Mucosa of descending colon (tissue), 3 donors: ENCODE data around the gene ALDH1A2. TPM values are rescaled to one million over a fixed set of nuclear protein-coding genes. Genes with fewer than 3 reads are reported as not detected.
A peak's percentile ranks its signal among the peaks of the same experiment; 100 is the strongest.

ENCODE experiments used
- ATAC-seq: fragments of 200-7000 bp; cut with Tn5 transposase; one replicate; pipeline ENCODE4 v1.9.1; 2020; ENCODE audit warnings: mild to moderate bottlenecking, moderate library complexity
- DNase-seq, 3 donors: peaks; one replicate each; pipeline ENCODE4 v3.0.0-alpha.2; 2020
- H3K36me3 ChIP-seq: fragments of 200-600 bp; one replicate; pipeline ENCODE4 v1.8.0; 2021; ENCODE audit warnings: low read depth, mild to moderate bottlenecking
- H3K4me1 ChIP-seq: fragments of 200-600 bp; one replicate; pipeline ENCODE4 v1.8.0; 2021; ENCODE audit warnings: low read depth, mild to moderate bottlenecking
- H3K4me3 ChIP-seq: fragments of 200-600 bp; one replicate; pipeline ENCODE4 v1.8.0; 2021; ENCODE audit warnings: mild to moderate bottlenecking
- H3K9me3 ChIP-seq: fragments of 200-600 bp; one replicate; pipeline ENCODE4 v1.8.0; 2021; ENCODE audit warnings: mild to moderate bottlenecking
- intact Hi-C, 2 donors: fragments of 100-400 bp; cut with DNase I in 1 of 2; cut with micrococcal nuclease in 1 of 2; formaldehyde crosslinking; loops; one replicate each; pipeline versions ENCODE4 v1.11.0 to v1.11.1; 2022; cut with DNase I, micrococcal nuclease
- total RNA-seq, 3 donors: library from RNA; stranded (reverse); fragmentation: NEBNext Ultra II Directional in 2 of 3; extraction: Animal tissue kit (Norgen Biotek cat#: 25700) in 2 of 3; gene quantifications; one replicate each; pipeline versions ENCODE4 v1.2.1 to v1.2.4, GENCODE V29; 2021 to 2023
- TF ChIP-seq, protein P1 (sequence below): fragments of 200-600 bp; IDR thresholded peaks from one replicate; pipeline ENCODE4 v1.8.0; 2022; ENCODE audit warnings: antibody characterized with exemption, mild to moderate bottlenecking
- donor health status: DM: no; HTN: no; CAD: no; lungs with moderate emphysema.
- donor health status: DM: no; HTN: no; CAD: no.
- donor health status: DM: no; HTN: yes; CAD: no.

ALDH1A2 gene
- total RNA-seq, 3 donors from 2014 or later: 0.55 to 8.6 (median 4.3) TPM

DNA sequence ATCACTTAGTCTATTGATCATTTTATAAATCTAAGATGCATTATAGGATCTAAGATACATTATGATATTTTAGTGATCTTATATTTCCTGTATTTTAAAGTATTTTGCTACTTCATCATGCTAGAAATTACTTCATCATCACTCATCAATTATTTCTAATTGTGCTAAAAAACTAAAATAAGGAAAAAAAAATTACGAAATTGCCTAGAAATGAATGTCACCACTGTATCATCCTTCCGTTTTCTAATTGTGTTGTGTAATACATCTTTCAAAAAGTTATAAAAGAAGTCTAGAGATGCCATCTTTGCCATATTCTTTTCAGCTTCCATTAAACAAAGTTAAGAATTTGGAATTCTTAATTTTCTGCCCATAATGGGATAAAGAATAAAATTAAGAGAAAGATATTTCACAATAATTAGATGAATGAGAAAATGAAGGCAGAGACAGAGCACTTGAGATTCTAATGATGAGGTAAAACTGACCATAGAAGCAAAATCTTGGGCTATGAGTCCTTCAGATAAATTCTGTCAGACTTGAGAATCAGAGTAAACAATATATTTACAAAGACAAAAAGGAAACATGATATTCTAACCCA, 48.8 kb downstream of the ALDH1A2 start:
- intact Hi-C loops: no loop called here
- Histone ChIP-seq H3K9me3 (no peaks in the 10 kb centered on the region), H3K36me3 (no peaks in the 10 kb centered on the region), H3K4me3 (no peak overlapping the region), H3K4me1 (no peaks in the 10 kb centered on the region)
- TF ChIP-seq, protein P1, sequence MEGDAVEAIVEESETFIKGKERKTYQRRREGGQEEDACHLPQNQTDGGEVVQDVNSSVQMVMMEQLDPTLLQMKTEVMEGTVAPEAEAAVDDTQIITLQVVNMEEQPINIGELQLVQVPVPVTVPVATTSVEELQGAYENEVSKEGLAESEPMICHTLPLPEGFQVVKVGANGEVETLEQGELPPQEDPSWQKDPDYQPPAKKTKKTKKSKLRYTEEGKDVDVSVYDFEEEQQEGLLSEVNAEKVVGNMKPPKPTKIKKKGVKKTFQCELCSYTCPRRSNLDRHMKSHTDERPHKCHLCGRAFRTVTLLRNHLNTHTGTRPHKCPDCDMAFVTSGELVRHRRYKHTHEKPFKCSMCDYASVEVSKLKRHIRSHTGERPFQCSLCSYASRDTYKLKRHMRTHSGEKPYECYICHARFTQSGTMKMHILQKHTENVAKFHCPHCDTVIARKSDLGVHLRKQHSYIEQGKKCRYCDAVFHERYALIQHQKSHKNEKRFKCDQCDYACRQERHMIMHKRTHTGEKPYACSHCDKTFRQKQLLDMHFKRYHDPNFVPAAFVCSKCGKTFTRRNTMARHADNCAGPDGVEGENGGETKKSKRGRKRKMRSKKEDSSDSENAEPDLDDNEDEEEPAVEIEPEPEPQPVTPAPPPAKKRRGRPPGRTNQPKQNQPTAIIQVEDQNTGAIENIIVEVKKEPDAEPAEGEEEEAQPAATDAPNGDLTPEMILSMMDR: no peak
- ATAC-seq (no peak), DNase-seq (no peak)

- Histone ChIP-seq H3K4me1 (no peaks in the 10 kb centered on the region), H3K4me3 (no peak overlapping the region), H3K9me3 (no peaks in the 10 kb centered on the region), H3K36me3 (no peaks in the 10 kb centered on the region)
- ATAC-seq: no peak
- intact Hi-C loops: no loop called here
- TF ChIP-seq, protein P1: no peak
- no peak for DNase-seq
Measured at GRCh38 chr15:58015565-58015964, 49.9 kb downstream of the ALDH1A2 start.

DNA sequence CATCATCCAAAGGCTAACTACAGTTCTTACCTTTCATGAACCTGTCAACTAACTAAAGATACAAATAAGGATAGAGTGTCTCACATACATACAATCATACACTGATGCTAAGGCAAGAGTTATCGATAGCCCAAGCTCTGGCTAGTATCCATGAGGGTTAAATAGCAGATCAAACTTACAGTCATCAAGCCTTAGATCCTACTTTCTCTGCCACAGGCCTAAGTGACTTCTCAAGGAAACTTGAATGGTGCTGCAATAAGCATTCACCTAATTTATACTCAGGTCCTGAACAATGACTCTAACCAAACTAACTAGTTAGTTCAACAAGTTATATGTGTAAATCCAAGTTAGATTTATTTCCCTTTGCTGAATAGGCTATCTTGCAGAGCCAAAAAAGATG, 51.0 kb downstream of the ALDH1A2 start:
- TF ChIP-seq, protein P1: no peak
- H3K4me1 ChIP-seq: no peaks in the 10 kb centered on the region
- ATAC-seq (no peak), DNase-seq (no peak)
- intact Hi-C loops: no loop called here
- no peaks in the 10 kb centered on the region for H3K9me3 ChIP-seq
- H3K36me3 ChIP-seq: no peaks in the 10 kb centered on the region
- H3K4me3 ChIP-seq: no peak overlapping the region

- Histone ChIP-seq H3K4me1 (no peaks in the 10 kb centered on the region), H3K36me3 (no peaks in the 10 kb centered on the region), H3K4me3 (no peak overlapping the region), H3K9me3 (no peaks in the 10 kb centered on the region)
- DNase-seq (no peak), ATAC-seq (peak; percentile 47)
- TF ChIP-seq, protein P1: no peak
- intact Hi-C loops: no loop called here
Measured at GRCh38 chr15:58014040-58014439, 51.5 kb downstream of the ALDH1A2 start.

DNA sequence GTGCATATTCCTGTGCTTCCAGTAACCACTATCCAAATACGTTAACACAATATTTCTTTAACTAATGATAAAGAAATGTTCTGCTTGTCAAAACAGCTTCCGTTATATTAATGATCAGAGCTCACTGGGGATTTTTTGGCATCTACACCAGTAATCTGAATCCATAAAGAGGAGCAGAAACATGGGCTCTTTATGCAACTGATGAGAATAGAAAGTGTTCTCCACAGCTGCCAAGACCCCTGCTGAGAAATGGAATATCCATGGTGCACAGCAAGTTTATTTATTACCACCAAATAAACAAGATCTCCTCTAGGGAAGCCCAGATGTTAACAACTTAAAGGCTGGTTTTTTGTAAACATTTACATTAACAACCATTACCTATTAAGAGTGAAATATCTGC, 54.5 kb downstream of the ALDH1A2 start:
- ATAC-seq (no peak), DNase-seq (no peak)
- TF ChIP-seq, protein P1: no peak
- no peaks in the 10 kb centered on the region for H3K4me1 ChIP-seq
- no peaks in the 10 kb centered on the region for H3K9me3 ChIP-seq
- H3K4me3 ChIP-seq: no peak overlapping the region
- H3K36me3 ChIP-seq: no peaks in the 10 kb centered on the region
- intact Hi-C loops: no loop called here

- H3K9me3 ChIP-seq: no peaks in the 10 kb centered on the region
- no peak for ATAC-seq
- H3K4me3 ChIP-seq: no peak overlapping the region
- TF ChIP-seq, protein P1: no peak
- no peaks in the 10 kb centered on the region for H3K36me3 ChIP-seq
- H3K4me1 ChIP-seq: no peaks in the 10 kb centered on the region
- no peak for DNase-seq
- intact Hi-C loops: no loop called here
Measured at GRCh38 chr15:58003810-58004209, 61.7 kb downstream of the ALDH1A2 start.
